ENCODE measurements around the gene PARD3.
"Not testable (repeated sequence)": the region's sequence is repeated elsewhere in the genome, so short reads cannot be mapped to it uniquely, and the experiment has no call there.

Gene PARD3

GRCh38 chr10:34650156-34650555, 164.9 kb downstream of the PARD3 start:
- H3K4me3 ChIP-seq (ENCODE audit: low read depth, low read length) = no peak overlapping the region
- no peak for TF ChIP-seq CTCF (IDR thresholded peaks at IDR 0.05; ENCODE audit: low read depth, low read length, missing control alignments)
- no peak for DNase-seq (ENCODE audit: low read depth)

- no peak for DNase-seq (ENCODE audit: low read depth)
- H3K4me3 ChIP-seq (ENCODE audit: low read depth, low read length) = no peak overlapping the region
- no peak for TF ChIP-seq CTCF (IDR thresholded peaks at IDR 0.05; ENCODE audit: low read depth, low read length, missing control alignments)
Observed at GRCh38 chr10:34649385-34649784, 165.7 kb downstream of the PARD3 start.

- DNase-seq (ENCODE audit: low read depth) = no peak
- TF ChIP-seq CTCF (IDR thresholded peaks at IDR 0.05; ENCODE audit: low read depth, low read length, missing control alignments) = no peak
- no peak overlapping the region for H3K4me3 ChIP-seq (ENCODE audit: low read depth, low read length)
Observed at GRCh38 chr10:34648919-34649318, 166.2 kb downstream of the PARD3 start.

GRCh38 chr10:34647875-34648865, 166.9 kb downstream of the PARD3 start:
- DNase-seq (ENCODE audit: low read depth) = no peak
- no peak overlapping the region for H3K4me3 ChIP-seq (ENCODE audit: low read depth, low read length)
- no peak for TF ChIP-seq CTCF (IDR thresholded peaks at IDR 0.05; ENCODE audit: low read depth, low read length, missing control alignments)

GRCh38 chr10:34647160-34647559, 167.9 kb downstream of the PARD3 start:
- no peak for DNase-seq (ENCODE audit: low read depth)
- no peak for TF ChIP-seq CTCF (IDR thresholded peaks at IDR 0.05; ENCODE audit: low read depth, low read length, missing control alignments)
- H3K4me3 ChIP-seq (ENCODE audit: low read depth, low read length) = no peak overlapping the region

- no peak for DNase-seq (ENCODE audit: low read depth)
- no peak for TF ChIP-seq CTCF (IDR thresholded peaks at IDR 0.05; ENCODE audit: low read depth, low read length, missing control alignments)
- no peak overlapping the region for H3K4me3 ChIP-seq (ENCODE audit: low read depth, low read length)
Observed at GRCh38 chr10:34646331-34646730, 168.8 kb downstream of the PARD3 start.

- DNase-seq (ENCODE audit: low read depth); H3K4me3 ChIP-seq (ENCODE audit: low read depth, low read length): not testable (repeated sequence)
Observed at GRCh38 chr10:34644815-34645214, 170.3 kb downstream of the PARD3 start.

All from GM12864 (cell line).